Stimulated activated CD4-positive, alpha-beta T cell treated with anti-CD3 and anti-CD28 coated beads, Interleukin-12 subunit alpha, Interleukin-12 subunit beta, amount 100 ng/mL, for 48 hours (primary cell): ENCODE measurements around the gene KIF5C.
A peak's percentile ranks its signal among the peaks of the same experiment; 100 is the strongest.

Experiments used
- DNase-seq, 3 donors: peaks; one replicate each; pipeline ENCODE4 v3.0.0-alpha.2; 2020; ENCODE audit warnings: low read depth in 2 of 3, low spot score in 1 of 3

The KIF5C gene

DNA sequence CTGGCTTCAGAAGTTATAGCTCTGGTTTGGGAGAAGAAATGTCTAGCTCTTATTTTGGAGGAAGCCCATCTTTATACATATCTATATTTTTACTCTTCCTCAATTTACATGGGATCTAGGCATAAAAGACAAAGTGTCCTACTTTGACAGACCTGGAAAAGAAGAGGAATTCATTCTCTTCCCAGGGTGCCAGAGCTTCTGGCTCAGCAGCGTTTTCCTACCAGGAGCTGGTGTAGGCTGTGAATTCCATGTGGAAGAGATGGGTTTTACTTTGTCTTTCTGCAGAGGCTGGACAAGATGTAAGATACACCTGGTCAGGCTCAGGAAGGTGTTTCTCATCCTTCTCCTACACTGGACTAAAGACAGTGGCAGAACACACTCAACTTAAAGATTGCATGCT is 113.3 kb downstream of the KIF5C start:
- DNase-seq: no peak

DNA sequence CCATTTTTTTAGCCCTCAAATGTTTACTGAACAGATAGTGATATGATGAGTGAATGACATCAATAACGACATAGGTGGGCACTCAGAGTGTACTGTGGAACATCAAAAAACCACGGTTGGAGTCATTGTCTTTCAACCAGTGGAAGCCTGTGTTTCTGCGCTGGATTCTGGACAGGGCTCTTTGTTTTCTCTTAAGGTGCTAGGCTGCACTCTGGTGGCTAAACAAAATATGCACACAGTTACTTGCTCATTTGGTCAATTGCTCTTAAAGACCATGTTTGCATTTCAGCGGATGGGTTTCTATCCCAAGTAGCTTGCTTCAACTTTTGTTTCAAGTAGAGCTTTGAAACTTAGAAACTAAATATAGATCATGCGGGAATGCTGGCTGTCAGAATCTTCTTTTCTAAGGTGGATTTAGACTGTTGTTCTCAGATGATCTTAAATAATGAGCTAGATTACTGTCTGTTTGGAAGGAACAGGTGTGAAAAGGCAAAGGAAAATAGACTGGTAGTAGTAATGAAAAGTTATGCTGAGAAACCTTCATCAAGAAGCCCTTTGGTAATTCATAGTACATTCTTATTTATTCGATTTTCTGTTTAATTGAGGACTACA is 115.0 kb downstream of the KIF5C start:
- DNase-seq: peak; percentile 21 to 38 (median 22)

DNA sequence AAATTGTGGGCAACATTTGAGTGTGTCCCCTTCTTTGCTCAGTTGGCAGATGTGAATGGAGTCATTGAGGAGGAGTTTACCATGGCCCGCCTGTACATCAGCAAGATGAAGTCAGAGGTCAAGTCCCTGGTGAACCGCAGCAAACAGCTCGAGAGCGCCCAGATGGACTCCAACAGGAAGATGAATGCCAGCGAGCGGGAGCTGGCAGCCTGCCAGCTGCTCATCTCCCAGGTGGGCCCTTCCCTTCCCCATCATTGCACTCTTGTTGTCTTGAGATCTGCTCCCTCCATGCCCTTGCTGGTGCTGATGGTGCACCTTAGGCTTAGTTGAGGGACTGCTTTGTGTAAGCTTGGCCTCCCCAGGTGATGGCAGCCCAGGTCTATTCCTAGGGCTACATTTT is 115.9 kb downstream of the KIF5C start:
- DNase-seq: no peak

DNA sequence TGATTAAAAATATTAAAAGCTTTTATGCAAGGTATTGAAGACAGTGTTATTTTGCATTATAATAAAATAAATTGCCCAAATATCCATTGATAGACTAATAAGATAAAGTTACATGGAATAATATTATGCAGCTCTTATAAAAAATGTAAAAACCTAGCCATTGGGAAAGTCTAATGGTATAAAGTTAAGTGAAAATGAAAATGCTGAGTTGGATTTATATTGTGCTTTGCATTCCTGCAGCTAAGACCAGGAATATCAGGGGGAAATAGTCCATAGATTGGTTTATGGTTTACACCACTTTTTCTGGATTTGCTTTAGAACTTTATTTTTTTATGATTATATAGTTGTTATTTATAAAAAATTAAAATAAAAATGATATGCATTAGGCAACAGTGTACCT is 117.4 kb downstream of the KIF5C start:
- no peak for DNase-seq

DNA sequence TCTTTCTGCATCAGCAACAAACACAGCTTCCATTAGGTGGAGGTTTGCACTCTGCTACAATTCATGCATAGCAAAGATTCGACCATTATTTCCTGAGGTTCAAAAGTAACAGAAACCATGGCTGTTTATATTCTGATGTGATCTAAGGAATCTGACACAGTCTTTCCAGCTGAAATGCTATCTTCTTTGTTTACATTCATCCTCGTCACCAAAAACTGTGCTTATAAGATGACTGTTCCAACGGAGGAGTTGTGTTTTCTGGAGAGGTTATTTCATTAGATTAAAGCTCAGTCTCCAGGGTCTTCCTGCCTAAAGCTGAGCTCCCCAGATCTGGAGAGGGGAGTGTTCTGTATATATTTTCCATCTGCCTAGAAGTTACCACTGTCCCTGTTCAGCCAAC is 118.3 kb downstream of the KIF5C start:
- DNase-seq: no peak

DNA sequence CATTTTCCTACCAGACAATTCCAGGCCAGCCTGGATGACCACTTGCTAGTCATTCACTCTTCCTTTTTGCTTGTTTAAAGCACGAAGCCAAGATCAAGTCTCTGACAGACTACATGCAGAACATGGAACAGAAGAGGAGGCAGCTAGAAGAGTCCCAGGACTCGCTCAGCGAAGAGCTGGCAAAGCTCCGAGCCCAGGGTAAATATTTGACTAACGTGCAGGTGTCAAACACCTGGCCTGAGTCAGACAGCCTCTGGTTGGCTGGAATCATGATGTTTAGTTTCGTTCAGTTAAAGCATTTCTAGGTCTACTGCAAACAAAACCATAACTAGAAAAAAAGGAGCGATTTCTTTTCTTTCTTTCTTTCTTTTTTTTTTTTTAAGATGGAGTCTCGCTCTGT is 119.3 kb downstream of the KIF5C start:
- DNase-seq: no peak

DNA sequence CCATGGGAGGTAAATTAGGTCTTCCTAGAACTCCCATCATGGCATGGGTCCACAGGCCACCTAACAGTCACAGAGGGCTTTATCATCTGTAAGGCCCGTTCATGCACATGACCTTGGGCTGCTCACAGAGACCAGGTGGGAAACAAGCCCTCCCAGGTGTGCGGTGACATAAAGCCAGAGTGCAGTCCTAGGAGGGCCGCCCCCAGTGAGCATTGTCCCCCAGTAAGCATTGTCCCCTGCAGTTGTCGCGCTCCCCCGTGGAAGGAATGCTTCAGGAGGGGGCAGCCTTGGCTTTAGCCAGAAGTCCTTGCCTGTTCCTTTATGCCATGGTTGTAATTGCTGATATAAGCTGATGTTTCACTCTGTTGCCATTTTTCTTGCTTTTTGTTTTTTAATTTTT is 121.8 kb downstream of the KIF5C start:
- DNase-seq: no peak

DNA sequence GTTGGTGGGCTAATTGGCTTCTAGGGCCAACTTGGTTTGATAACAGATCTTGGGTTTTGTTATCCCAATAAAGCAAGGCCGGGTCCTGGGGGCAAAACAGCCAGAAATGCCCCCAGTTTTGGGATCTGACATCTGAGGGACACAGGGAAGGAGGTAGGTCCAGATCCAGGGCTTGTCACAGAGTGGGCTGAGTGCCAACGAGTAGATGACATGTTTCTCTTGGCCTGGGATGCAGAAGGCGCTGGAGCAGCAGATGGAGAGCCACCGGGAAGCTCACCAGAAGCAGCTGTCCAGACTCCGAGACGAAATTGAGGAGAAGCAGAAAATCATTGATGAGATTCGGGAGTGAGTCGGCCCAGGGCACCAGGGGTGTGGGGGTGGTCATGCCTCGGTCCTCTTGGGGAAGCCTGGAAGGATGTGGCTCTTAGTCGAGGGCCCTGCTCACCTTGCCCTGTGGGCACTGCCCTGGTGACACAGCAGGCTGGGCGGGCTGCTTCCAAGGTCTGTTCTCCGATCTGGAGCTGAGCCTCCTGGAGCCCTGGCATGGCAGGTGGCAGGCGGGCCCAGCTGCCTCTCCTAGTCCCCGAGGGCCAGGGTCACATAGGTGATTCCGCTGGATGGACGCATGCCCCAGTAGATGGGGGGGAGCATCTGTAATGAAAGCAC is 123.3 kb downstream of the KIF5C start:
- DNase-seq: no peak

DNA sequence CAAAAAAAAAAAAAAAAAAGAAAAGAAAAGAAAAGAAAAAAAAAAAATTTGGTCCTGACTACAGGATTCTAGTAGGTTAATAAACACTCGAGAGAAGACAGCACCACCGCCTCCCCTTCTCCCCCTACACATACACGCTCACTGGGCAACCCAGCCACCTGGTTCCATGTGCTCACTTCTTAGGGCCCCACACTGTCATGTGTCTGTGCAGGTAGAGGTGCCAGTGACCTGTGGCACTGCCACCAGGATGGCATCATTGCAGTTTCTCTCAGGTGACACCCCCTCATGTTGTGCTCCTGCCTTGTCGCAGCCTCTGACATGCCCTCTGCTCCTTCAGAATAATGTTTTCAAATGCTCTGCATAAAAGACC is 123.8 kb downstream of the KIF5C start:
- DNase-seq: no peak

DNA sequence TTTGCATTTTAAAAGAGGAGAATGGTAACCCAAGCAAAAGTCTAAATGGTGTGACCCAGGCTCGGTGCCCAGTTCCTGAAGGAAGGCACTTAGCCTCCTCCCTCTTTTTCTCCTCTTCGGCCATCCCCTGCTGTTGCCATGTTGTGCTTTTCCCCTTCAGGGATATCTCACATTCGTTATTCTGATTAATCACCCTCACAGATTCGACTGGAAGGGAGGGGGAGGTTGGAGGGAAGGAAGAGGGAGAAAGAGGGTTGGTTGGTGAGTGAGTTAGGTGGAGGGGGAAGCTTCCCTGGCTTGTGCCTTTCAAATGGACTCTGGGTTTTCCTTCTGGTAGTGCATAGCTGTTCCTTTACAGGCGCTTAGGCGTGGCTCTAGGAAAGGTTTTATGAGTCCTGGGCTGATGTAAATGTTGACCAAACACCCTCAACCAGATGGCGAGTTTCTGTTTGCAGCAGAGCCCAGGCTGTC is 124.5 kb downstream of the KIF5C start:
- no peak for DNase-seq

DNA sequence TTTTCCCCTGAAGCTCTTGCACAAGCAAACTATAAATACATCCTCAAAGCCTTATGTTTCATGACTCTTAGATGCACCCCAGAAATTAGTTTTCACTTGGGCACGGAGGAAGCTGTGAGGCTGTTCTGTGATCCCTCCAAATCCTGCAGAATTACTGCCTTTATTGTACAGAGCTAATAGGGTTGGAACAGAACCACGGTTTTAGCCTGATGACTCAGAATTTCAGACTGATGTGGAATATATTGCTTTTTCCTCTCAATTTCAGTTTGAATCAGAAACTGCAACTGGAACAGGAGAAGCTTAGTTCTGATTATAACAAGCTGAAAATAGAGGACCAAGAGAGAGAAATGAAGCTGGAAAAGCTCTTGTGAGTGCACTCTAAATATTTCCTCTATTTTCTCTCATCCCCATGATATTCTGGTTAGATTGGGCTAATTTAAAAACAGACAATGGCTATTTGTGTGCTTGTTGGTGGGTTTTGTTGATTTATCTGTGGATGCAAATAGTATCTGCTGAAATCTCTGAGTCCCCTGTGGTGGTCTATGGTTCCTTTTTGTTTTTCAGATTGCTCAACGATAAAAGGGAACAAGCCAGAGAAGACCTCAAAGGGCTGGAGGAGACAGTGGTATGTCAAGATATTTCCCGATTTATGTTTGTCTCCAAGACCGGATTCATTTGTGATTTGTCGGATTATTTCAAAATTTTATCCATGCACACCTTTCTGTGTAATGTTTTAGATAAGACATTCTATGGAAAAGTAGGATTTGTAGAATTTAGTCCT is 125.3 kb downstream of the KIF5C start:
- no peak for DNase-seq

DNA sequence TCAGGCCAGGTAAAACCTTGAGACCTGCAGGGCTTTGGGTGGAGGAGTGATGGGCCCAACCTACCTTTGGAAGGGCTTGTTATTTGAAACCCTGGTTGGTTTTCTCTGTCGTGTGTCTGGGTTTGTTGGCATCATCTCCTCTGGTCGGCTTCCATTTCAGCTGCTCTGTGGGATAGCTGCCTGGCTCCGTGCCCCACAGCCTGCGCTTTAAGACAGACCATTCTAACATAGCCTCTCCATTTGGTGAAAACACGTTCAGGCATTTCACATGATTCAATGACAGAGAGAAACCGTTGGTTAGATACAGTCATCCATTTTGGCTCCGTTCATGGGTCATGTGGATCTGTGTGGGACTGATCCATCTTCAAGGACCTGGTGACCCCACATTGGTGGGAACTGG is 126.5 kb downstream of the KIF5C start:
- DNase-seq: no peak

DNA sequence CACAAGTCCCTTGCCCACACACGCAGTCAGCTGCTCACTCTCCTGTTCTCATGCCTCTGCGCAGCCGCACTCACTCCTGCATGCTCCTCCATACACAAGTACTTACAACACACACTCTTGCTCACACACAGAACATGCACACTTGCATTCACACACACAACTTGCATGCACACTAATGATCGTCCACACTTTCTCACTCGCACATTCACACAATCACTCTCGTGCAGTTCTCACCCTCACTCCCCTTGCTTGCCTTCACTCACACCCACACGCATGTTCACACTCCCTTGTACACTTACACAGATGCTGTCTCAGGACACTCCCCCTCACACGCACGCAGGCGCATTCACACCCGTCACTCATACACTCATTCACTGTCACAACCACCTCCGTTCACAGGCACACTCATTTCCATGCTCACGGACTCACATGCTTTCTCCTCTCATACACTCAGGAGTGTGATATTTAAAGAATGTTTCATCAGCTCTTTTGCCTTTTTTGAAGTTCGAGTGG is 127.4 kb downstream of the KIF5C start:
- DNase-seq: no peak

DNA sequence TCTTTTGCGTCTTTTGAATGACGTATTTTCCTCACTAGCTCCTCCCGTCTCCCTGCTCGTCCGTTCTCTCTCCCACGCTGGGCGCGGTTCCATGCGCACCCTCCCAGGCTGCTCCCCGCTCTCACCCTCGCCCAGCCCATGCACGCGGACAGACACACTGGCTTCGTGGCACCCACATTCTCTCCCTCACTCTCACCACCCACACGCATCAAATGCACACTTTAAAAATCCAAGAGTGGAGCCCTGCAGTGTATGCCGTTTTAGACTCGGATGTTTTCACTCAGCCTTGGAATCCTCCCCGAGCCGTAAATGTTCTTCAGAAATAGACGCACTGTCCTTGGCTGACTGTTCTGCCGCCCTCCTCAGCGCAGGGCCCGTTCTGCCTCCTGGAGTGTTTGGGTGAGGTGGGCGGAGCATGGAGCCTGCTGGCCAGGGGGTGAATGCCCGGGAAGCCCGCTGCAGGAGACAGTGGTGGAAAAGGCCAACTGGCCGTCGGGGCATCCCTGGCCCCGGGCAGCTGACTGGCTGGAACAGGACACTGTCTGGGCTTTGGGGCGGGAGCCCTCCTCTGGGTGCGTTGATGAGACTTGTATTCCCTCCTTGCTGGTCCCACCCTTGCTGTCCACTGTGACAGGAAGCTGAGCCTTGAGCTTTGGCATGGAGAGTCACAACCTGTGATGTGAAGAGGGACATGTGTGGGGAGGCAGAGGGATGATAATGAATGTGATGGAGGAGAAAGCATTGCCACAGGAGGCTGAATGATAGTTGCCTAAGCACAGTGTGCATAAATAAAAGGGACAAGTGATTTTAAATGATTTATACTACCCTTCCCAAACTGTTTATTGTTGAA is 128.1 kb downstream of the KIF5C start:
- no peak for DNase-seq

DNA sequence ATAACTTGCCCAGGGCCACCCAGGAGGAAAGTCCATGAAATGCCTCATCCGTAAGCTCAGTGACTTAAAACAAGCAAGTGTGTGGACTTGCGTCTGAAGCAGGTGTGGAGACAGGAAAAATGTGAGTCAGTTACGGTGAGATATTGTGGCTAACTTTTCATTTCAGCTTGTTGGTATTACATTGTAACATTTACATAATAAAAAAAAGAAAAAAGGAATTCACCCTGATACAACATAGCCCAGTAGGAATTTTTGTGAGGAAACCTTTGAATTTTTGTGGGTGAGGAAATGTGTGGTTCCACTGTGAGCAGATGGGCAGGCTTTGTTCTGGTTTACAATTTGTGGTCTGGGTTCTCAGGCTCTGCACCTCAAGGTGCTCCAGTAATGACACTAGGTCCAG is 129.8 kb downstream of the KIF5C start:
- DNase-seq: no peak

DNA sequence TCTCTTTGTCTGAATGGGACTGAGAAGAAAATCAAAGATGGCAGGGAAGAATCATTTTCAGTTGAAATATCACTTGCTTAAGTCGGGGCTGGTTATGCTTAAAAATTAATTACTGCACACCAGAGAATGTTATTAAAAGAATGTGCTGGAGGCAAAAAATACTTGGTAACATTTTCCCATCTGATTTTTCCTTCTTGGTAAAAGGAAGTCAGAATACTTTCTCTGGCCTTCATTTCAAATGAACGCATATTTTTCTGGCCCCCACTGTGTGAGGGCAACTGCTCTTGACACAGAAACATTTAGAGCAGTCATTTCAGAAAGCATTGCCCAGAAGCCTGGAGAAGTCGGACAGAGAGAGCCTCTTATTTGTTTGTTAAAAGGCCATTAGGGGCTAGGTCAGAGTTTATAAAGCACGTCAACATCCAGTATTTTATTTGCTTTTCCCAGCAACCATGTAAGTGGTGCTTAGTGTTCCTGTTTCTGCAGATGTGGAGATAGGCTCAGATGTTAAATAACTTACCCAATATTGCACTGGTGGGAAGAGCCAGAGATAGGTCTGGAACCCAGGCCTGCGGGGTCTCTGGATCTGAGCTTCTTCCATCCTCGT is 130.5 kb downstream of the KIF5C start:
- DNase-seq: no peak

DNA sequence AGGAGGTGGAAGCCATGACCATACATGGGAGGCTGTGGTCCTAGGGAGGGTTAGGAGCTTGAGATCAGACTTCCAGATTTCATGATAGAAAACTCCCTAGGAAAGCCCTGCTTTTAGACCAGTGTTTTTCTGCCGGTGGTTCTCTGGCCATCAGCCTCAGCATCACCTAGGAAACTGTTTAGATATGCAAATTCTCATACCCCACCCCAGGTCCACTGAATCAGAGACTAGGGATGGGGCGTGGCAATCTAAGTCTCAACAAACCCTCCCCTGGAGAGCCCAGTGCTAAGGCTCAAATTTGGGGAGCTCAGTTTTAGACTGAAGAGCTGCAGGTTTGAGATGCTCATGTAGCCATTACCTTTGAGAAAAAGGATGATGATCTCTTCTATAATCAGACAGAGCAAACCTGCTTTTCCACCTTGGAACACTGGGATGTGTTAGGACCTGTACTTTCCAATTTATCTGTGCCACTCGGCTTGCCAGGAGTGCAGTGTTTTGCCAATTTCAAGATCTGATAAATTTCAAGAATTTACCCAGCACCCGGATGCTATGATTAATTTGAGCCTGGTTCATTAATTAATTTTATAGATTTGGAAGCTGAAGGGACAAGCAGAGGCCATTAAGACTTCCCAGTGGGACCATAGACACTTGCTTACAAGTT is 132.0 kb downstream of the KIF5C start:
- no peak for DNase-seq

DNA sequence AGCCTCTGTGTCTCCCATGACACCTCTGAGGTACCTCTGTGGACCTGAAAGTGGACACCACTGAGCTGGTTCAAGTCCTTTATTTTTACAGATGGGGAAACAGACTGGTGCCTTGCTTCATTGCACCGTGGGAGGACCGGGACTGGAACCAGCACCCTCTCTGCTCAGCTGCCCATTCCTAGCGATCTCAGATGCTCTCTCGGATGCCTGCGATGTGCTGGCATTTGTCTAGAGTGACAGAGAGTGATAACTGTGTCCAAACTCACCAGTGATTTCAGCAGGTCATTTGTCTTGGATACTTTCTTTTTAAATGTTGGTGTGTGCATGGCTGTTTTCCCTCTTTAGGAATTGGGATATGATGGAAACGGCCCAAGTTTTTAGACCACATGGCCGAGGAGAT is 133.4 kb downstream of the KIF5C start:
- DNase-seq: no peak

DNA sequence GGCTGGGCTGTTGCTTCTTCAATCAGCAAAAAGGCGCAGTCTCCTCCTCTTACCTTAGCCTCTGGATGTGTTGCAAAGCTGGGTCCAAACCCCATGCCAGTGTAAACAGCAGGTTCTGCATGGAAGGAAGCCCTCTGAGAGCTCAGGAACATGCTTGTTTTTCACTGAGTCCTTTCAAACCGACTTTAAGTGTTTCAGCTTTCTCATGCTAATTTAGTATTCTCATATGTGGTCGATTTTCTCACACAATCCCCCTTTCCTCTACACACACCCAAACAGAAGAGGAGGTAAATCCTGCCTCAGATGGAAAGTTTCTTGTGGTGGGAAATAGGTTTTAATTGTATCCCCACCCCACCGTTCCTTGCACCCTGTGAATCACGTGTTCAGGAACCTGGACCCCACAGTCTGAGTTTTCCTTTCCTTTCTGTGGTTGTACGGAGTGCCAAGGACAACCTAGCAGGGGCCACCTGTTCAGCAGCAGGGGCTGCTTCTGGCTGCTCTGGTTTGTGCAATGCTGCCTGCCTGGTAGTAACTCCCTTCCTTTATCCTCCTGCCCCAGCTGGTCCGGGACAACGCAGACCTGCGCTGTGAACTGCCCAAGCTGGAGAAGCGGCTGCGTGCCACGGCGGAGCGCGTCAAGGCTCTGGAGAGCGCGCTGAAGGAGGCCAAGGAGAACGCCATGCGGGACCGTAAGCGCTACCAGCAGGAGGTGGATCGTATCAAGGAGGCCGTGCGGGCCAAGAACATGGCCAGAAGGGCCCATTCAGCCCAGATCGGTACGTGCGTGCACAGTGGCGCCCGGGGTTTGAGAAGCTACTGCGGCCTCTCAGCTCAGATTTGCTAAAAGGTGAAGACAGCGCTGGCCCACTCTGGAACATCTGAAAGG is 134.8 kb downstream of the KIF5C start:
- DNase-seq: no peak
